ENCODE data around the gene NT5C3A. TPM values are rescaled to one million over a fixed set of nuclear protein-coding genes. Genes with fewer than 3 reads are reported as not detected.
"Not testable (repeated sequence)": the region's sequence is repeated elsewhere in the genome, so short reads cannot be mapped to it uniquely, and the experiment has no call there.

The NT5C3A gene
- total RNA-seq, 1 donor from 2014 or later, result 13.7 TPM

DNA sequence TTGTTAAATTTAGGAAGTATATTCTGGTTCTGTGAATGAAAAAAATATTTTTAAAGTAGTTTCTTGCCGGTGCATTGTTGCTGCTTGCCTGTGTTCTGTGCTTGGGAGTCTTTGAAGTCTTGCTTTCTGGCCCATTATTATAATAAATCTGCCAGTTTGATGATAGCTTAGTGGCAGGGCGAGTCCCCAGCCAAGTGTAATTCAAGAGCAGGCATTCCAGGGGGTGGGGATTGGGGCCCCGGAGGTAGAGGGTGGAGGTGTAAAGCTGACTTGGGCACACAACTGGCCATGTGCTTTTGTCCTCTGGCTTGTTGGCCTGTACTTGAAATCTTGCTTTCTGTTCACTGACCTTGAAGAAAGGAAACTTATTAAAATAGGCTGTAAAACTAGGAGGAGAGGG, 90.6 kb downstream of the NT5C3A start:
- not testable (repeated sequence) for ATAC-seq

GRCh38 chr7:32967268-32967582, 95.4 kb downstream of the NT5C3A start:
- not testable (repeated sequence) for ATAC-seq

GRCh38 chr7:32966489-32967267, 95.9 kb downstream of the NT5C3A start:
- ATAC-seq, result not testable (repeated sequence)

DNA sequence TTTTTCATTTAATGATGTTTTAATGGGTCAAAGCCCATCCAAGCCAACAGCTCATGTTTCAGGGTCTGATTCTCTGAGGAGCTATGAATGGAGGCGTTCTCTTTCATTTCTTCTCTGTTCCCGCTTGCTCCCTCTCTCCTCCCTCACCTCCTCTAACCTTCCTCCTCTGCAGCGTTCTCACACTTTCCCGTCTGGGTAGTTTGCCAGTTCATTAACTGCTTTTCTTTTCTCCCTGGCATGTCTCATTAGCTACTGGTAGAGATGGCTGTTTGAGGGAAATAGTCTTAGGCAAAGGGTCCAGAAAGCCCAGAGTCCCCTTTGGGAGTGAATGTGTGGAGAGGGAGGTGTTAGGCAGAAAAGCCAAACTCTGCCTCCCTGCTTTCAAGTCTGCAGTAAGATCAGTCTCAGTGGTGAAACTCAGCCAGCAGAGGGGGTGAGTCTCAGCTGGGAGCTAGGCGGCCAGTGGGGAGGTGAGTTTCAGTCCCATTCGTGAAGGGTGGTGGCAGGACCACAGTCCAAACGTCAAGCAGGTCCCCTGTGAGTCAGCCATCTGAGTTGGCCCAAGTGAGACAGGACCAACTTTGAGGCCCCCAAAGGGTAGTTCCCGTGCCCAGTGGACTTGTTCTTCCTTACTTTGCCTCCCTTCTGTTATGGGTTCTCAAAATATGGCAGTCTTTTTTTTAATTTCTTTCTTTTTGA, 98.0 kb downstream of the NT5C3A start:
- ATAC-seq, result peak; percentile 87

Other genes starting within 250 kb of the NT5C3A start
- gene KBTBD2, start 171.0 kb downstream of the NT5C3A start, total RNA-seq, result 15.3 TPM
- gene FKBP9, start 105.3 kb downstream of the NT5C3A start, total RNA-seq, result 62.9 TPM
- 4.8 TPM for gene RP9, start 46.6 kb upstream of the NT5C3A start, total RNA-seq
- gene BBS9, start 66.8 kb upstream of the NT5C3A start, total RNA-seq, result 8.8 TPM